ENCODE results near the gene FGD3.
"Not testable (repeated sequence)": the region's sequence is repeated elsewhere in the genome, so short reads cannot be mapped to it uniquely, and the experiment has no call there.

FGD3 gene

DNA sequence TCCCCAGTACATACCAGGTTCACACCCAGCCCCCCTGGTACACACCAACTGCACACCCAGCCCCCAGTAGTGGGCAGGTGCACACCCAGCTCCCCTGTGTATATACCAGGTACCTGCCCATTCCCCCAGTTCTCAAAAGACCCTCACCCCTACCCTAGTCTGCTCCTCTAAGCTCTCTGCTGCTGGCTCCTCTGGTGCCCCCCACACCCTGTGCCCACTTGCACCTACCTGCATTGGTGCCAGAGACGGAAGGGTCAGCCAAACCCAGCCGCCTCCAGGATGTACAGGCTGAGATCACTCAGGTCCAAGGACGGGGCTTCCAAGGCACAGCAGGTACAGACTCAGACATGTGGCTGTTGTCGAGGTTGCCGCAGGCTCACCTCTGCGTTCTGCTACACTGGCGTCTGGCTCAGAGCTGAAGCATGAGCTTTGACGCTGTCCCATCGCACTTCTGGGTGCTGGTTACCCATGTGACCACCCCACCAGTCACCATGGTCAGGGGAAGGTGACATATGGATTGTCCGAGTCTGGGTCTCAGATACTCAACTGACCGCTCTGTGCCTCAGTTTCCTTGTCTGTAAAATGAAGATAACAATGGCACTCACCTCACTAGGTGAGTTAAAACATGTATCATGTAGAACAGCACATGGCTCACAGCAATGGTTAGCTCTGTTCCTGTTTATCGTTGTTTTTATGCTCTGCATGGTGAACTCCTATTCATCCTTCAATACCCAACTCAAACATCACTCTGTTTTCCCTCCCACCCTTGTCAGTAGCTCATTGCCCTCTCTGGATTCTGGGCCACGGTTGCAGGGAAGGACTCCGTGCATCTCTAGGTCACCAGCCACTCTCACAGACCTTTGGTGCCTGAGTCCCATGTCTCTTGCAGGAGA is 65.9 kb downstream of the FGD3 start:
- H3K4me3 ChIP-seq (replicated peaks; ENCODE audit: low read depth, low read length): no peak overlapping the region
- TF ChIP-seq, protein P1, sequence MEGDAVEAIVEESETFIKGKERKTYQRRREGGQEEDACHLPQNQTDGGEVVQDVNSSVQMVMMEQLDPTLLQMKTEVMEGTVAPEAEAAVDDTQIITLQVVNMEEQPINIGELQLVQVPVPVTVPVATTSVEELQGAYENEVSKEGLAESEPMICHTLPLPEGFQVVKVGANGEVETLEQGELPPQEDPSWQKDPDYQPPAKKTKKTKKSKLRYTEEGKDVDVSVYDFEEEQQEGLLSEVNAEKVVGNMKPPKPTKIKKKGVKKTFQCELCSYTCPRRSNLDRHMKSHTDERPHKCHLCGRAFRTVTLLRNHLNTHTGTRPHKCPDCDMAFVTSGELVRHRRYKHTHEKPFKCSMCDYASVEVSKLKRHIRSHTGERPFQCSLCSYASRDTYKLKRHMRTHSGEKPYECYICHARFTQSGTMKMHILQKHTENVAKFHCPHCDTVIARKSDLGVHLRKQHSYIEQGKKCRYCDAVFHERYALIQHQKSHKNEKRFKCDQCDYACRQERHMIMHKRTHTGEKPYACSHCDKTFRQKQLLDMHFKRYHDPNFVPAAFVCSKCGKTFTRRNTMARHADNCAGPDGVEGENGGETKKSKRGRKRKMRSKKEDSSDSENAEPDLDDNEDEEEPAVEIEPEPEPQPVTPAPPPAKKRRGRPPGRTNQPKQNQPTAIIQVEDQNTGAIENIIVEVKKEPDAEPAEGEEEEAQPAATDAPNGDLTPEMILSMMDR (IDR thresholded peaks at IDR 0.05; ENCODE audit: low read depth, low read length, missing control alignments): no peak
- DNase-seq (ENCODE audit: extremely low read depth, low read depth): no peak

DNA sequence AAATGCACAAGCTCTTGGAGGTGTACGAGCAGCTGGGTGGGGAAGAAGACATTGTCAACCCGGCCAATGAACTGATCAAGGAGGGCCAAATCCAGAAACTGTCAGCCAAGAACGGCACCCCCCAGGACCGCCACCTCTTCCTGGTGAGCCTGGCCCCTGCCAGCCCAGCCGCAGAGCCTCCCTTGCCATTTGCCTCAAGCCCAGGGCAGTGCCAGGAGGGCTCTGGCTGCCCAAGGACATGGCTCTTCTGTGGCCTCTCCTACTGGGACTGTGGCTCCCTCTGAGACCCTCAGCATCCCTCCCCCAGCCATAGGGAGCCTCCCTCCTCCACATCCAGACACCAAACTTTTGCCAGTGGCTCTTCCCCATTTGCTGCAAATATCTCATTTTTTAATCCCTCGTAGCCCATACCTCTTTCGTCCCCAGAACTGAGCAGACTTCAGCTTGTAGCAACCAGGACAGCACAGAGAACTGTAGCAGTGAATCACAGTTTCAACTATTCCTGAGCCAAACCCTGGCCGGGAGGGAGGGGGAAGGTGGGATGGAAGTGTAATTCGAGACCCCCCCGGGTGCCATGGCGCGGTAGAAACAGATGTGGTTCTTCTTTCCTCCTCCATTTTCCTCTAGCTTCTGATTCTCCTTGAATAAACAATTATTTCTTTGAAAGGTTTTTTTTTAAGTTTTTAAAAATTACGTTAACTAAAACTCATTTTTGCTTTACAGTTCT is 66.7 kb downstream of the FGD3 start:
- DNase-seq (ENCODE audit: extremely low read depth, low read depth): no peak
- H3K4me3 ChIP-seq (replicated peaks; ENCODE audit: low read depth, low read length): no peak overlapping the region

DNA sequence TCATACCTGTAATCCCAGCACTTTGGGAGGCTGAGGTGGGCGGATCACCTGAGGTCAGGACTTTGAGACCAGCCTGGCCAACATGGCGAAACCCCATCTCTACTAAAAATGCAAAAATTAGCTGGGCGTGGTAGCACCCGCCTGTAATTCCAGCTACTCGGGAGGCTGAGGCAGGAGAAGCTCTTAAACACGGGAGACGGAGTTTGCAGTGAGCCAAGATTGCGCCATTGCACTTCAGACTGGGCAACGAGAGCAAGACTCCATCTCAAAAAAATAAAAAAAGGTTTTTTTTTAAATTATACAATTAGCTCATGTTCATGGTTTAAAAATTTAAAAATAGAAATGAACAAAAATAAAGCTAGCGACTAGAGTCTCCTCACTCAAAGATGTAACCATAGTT is 67.9 kb downstream of the FGD3 start:
- H3K4me3 ChIP-seq (replicated peaks; ENCODE audit: low read depth, low read length): not testable (repeated sequence)

More for the DNA sequence above, 66.7 kb downstream of the FGD3 start:
- TF ChIP-seq, protein P1 (IDR thresholded peaks at IDR 0.05; ENCODE audit: low read depth, low read length, missing control alignments): no peak

DNA sequence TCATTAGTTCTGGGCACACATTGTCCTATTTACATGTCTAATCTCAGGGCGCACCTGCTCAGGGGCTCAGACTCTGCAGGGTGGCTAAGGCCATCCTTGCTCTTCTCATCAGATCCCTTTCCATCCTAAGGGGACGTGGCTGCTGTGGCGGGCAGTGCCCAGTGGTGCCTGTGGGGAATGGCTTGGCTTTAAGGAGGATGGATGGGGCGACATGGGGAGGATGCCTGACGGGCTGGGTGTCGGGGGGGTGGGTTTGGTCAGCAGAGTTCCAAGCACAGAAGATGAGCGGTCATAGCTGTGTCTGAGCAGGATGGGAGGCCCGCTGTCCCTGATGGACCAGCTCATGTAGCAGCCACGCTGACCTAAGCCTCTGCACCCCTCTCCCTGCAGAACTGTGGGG is 70.3 kb downstream of the FGD3 start:
- DNase-seq (ENCODE audit: extremely low read depth, low read depth): no peak
- TF ChIP-seq, protein P1 (IDR thresholded peaks at IDR 0.05; ENCODE audit: low read depth, low read length, missing control alignments): no peak
- H3K4me3 ChIP-seq (replicated peaks; ENCODE audit: low read depth, low read length): no peak overlapping the region

More for the DNA sequence above, 67.9 kb downstream of the FGD3 start:
- DNase-seq (ENCODE audit: extremely low read depth, low read depth): not testable (repeated sequence)

DNA sequence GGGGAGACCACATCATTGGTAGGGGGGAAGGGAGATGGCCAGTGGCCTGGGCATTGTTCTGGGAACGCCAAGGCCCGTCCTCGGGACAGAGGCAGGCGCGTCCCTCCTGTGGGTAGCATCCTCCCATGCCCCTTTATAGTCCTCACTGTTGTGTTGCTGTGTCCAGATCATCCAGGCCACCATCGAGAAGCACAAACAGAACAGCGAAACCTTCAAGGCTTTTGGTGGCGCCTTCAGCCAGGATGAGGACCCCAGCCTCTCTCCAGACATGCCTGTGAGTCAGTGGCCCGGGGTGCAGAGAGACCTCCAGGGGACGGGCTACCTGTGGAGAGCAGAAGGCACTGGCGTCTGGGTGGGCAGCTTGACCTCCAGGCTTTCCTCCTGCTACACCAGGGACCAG is 72.8 kb downstream of the FGD3 start:
- TF ChIP-seq, protein P1 (IDR thresholded peaks at IDR 0.05; ENCODE audit: low read depth, low read length, missing control alignments): no peak
- H3K4me3 ChIP-seq (replicated peaks; ENCODE audit: low read depth, low read length): no peak overlapping the region
- no peak for DNase-seq (ENCODE audit: extremely low read depth, low read depth)

DNA sequence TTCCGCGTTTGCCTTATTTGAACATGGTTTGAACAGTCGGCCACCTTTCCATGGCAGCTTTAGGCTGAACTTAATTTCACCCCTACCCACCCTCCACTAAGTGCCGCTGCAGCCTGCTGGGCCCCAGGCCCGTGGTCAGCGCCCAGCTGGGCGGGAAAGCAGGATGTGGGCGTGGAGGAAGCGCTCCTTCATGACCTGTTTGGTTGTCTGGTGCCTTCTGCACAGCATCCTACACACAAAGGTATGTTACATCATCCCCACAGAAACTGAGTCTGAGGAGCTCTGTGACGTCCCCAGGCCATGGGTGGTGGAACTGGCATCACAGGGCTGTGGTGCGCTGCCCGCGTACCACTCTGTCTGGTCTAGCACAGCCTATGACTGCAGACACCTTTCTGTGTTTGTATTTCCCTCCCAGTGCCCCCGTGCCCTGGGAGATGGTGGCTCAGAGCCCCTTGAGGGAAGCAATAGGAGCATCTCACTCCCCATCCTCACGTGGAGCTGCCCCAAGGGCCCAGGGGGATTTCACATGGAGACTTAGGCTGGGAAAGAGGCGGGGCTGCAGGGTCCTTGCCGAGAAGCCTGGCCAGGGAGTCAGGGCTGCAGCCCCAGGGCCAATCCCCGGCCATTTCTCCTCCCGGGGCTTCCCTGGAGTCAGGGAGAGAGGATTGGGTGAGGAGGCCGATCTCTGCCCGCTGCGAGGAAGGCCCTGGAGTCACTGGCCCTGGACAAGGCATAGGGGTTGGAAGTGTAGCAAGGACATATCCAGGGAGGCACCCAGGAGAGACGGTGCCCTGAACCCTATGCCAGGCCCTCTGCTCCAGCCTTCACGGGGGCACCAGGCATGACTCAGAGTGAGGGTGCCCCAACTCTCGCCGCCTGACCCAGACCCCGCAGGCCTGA is 73.7 kb downstream of the FGD3 start:
- H3K4me3 ChIP-seq (replicated peaks; ENCODE audit: low read depth, low read length): no peak overlapping the region
- TF ChIP-seq, protein P1 (IDR thresholded peaks at IDR 0.05; ENCODE audit: low read depth, low read length, missing control alignments): no peak
- DNase-seq (ENCODE audit: extremely low read depth, low read depth): no peak

Measured in HFF-Myc (cell line).